Kidney capillary endothelial cell (primary cell): Measurements from ENCODE around the gene USP44.
"Not testable (repeated sequence)": the region's sequence is repeated elsewhere in the genome, so short reads cannot be mapped to it uniquely, and the experiment has no call there.

Experiments
- DNase-seq: peaks from one replicate; pipeline ENCODE4 v3.0.0-alpha.2; 2018; ENCODE audit warnings: low spot score

The USP44 gene

GRCh38 chr12:95551305-95551704 lies at the start of gene USP44:
TSS of gene USP44 (minus strand) at chr12:95551476. CDS start at chr12:95534256, 17,220 bp downstream.
- DNase-seq = no peak

- DNase-seq = no peak
These were observed 49.3 kb upstream of the USP44 start for GRCh38 chr12:95600567-95600966.

- no peak for DNase-seq
These were observed 48.6 kb upstream of the USP44 start for GRCh38 chr12:95599880-95600279.

GRCh38 chr12:95594136-95594535 lies 42.9 kb upstream of the USP44 start:
- no peak for DNase-seq

GRCh38 chr12:95593266-95593871 lies 42.1 kb upstream of the USP44 start:
- no peak for DNase-seq

- no peak for DNase-seq
These were observed 40.5 kb upstream of the USP44 start for GRCh38 chr12:95591731-95592130.

GRCh38 chr12:95590775-95591174 lies 39.5 kb upstream of the USP44 start:
- DNase-seq = no peak

- DNase-seq = no peak
These were observed 32.7 kb upstream of the USP44 start for GRCh38 chr12:95583933-95584332.

- DNase-seq = peak; percentile 15
These were observed 31.2 kb upstream of the USP44 start for GRCh38 chr12:95582230-95583058.

GRCh38 chr12:95577820-95578219 lies 26.5 kb upstream of the USP44 start:
- no peak for DNase-seq

GRCh38 chr12:95574799-95575452 lies 23.6 kb upstream of the USP44 start:
- DNase-seq = peak; percentile 54

- DNase-seq = no peak
These were observed 22.8 kb upstream of the USP44 start for GRCh38 chr12:95573951-95574576.

- DNase-seq = no peak
These were observed 20.1 kb upstream of the USP44 start for GRCh38 chr12:95571369-95571768.

- not testable (repeated sequence) for DNase-seq
These were observed 16.8 kb upstream of the USP44 start for GRCh38 chr12:95568045-95568444.

GRCh38 chr12:95557625-95558024 lies 6.3 kb upstream of the USP44 start:
- no peak for DNase-seq

GRCh38 chr12:95554532-95555071 lies 3.3 kb upstream of the USP44 start:
- no peak for DNase-seq

GRCh38 chr12:95553197-95553943 lies 2.1 kb upstream of the USP44 start:
- DNase-seq = no peak

GRCh38 chr12:95551913-95552516 lies 739 bp upstream of the USP44 start:
- no peak for DNase-seq

GRCh38 chr12:95549392-95550084 lies 1.7 kb downstream of the USP44 start:
- no peak for DNase-seq
